NB4 (cell line): Measurements from ENCODE around the gene RAPGEF5.

Experiments used
- CTCF ChIP-seq: IDR thresholded peaks from one replicate; pipeline ENCODE4 v1.5.1; 2012; ENCODE audit warnings: low read depth, low read length
- MYC ChIP-seq: IDR thresholded peaks from 2 replicates; pipeline ENCODE4 v1.6.1; 2011; ENCODE audit warnings: low read depth, low read length
- POLR2A ChIP-seq: IDR thresholded peaks from 2 replicates; pipeline ENCODE4 v1.6.1; 2011; ENCODE audit warnings: mild to moderate bottlenecking; ENCODE audit not compliant: insufficient read length; ENCODE audit errors: extremely low read depth
- TF ChIP-seq, protein P1 (sequence below): IDR thresholded peaks from 2 replicates; pipeline ENCODE4 v1.6.1; 2011; ENCODE audit warnings: low read depth, low read length

DNA sequence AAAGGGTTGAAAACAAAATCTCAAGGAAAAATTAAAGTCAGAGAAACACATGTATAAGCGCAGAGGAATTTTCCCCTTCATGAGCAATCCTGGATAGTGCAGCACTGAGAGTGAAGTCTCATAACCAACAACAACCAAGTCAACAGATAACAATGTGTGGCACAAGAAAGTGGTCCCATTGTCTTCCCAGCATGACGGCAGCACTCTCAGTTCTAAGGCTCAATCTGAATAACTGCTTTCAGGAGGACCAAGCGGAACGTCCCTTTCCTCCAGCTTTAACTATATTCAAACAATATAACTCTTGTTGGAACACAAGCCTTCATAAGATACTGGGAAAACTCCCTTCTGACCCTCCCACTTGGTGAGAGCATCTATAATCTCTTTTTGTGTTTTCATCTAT, 137.9 kb downstream of the RAPGEF5 start:
- TF ChIP-seq CTCF (no peak), POLR2A (no peak), MYC (no peak)
- TF ChIP-seq, protein P1, sequence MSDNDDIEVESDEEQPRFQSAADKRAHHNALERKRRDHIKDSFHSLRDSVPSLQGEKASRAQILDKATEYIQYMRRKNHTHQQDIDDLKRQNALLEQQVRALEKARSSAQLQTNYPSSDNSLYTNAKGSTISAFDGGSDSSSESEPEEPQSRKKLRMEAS: no peak
